SH-SY5Y (cell line): ENCODE measurements around the gene SPEN.

Experiments
- GATA2 ChIP-seq: IDR thresholded peaks from 2 replicates; pipeline ENCODE4 v1.6.1; 2011; ENCODE audit warnings: mild to moderate bottlenecking, low read depth, low read length
- GATA3 ChIP-seq: IDR thresholded peaks from 2 replicates; pipeline ENCODE4 v1.6.1; 2011; ENCODE audit warnings: low read depth, mild to moderate bottlenecking, low read length, moderate library complexity

The SPEN gene

GRCh38 chr1:15899266-15899665 is 51.8 kb downstream of the SPEN start:
- TF ChIP-seq GATA2 (no peak), GATA3 (no peak)

DNA sequence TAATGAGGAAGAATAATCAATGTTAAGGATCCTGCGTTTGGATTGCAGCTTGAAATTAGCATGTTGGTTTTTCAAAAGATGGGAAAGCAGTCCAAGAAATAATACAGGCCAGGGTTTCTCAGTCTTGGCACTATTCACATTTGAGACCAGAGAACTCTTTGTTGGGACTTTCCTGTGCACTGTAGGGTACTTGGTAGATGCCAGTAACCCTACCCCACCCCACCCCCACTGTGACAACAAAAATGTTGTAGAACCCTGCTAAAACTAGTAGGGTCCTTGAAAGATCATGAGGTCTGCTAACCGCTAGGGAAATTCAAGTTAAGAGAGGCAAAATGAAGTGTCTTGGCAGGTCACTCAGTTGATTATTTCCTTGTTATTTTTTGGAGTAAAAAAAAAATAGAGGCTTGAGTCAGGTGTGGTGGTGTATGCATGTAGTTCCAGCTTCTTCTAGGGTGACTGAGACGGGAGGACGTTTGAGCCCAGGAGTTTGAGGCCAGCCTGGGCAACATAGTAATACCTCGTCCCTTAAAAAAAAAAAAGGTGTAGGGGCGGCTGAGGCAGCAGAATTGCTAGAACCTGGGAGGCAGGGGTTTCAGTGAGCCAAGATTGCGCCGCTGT is 53.3 kb downstream of the SPEN start:
- TF ChIP-seq GATA3 (no peak), GATA2 (no peak)

- no peak for TF ChIP-seq GATA3
- no peak for TF ChIP-seq GATA2
Observed at GRCh38 chr1:15902882-15903281, 55.4 kb downstream of the SPEN start.

- TF ChIP-seq GATA3: no peak
- TF ChIP-seq GATA2: no peak
Observed at GRCh38 chr1:15908597-15908996, 61.1 kb downstream of the SPEN start.

- TF ChIP-seq GATA3: no peak
- TF ChIP-seq GATA2: no peak
Observed at GRCh38 chr1:15911141-15911540, 63.6 kb downstream of the SPEN start.

- no peak for TF ChIP-seq GATA3
- no peak for TF ChIP-seq GATA2
Observed at GRCh38 chr1:15911927-15912326, 64.4 kb downstream of the SPEN start.

- TF ChIP-seq GATA3 (no peak), GATA2 (no peak)
Observed at GRCh38 chr1:15915991-15916390, 68.5 kb downstream of the SPEN start.

- no peak for TF ChIP-seq GATA3
- TF ChIP-seq GATA2: no peak
Observed at GRCh38 chr1:15916417-15916816, 68.9 kb downstream of the SPEN start.

- TF ChIP-seq GATA3 (no peak), GATA2 (no peak)
Observed at GRCh38 chr1:15916916-15917315, 69.4 kb downstream of the SPEN start.

DNA sequence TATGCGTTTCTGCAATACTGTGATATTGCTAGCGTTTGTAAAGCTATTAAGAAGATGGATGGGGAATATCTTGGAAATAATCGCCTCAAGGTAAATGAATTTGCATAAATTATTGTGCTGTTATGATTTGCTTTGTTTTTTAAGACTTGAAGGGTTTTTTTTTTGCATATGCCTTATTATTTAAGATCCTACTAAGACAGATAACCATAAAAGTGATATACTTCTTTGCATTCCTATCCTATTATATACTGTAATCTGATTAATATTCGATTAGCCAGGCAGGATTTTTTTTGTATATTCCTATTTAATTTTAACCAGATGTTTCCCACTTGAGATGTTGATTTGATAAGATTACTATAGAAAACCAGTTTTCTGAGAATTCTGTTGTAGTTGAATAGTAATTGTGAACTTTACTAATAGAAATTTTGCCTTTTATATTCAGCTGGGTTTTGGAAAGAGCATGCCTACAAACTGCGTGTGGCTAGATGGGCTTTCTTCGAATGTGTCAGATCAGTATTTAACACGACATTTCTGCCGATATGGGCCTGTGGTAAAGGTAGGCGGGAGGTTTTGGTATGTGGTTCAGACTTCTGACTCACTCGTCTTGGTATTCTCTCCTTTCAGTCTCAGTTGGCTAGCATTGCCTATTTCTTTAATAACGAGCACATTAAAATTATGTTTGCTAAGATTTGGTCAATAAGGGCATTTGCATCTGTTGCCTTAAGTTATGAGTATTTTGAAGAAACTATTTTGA is 71.6 kb downstream of the SPEN start:
- TF ChIP-seq GATA2 (no peak), GATA3 (no peak)

- TF ChIP-seq GATA2 (no peak), GATA3 (no peak)
Observed at GRCh38 chr1:15923241-15923640, 75.7 kb downstream of the SPEN start.

GRCh38 chr1:15928971-15929965 is 81.8 kb downstream of the SPEN start:
- TF ChIP-seq GATA3 (no peak), GATA2 (no peak)

- TF ChIP-seq GATA3 (no peak), GATA2 (no peak)
Observed at GRCh38 chr1:15931401-15931800, 83.9 kb downstream of the SPEN start.

DNA sequence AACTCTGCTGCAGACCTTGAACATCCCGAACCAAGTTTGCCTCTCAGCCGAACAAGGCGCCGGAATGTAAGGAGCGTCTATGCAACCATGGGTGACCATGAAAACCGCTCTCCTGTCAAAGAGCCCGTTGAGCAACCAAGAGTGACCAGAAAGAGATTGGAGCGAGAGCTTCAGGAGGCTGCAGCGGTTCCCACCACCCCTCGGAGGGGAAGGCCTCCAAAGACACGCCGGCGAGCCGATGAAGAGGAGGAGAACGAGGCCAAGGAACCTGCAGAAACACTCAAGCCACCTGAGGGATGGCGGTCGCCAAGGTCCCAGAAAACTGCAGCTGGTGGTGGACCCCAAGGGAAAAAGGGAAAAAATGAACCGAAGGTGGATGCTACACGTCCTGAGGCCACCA is 84.4 kb downstream of the SPEN start:
- TF ChIP-seq GATA3: no peak
- TF ChIP-seq GATA2: no peak

DNA sequence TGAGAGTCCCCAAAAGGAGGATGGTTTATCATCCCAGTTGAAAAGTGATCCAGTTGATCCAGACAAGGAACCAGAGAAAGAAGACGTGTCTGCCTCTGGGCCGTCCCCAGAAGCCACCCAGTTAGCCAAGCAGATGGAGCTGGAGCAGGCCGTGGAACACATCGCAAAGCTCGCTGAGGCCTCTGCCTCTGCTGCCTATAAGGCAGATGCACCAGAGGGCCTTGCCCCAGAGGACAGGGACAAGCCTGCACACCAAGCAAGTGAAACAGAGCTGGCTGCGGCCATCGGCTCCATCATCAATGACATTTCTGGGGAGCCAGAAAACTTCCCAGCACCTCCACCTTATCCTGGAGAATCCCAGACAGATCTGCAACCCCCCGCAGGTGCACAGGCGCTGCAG is 85.1 kb downstream of the SPEN start:
- TF ChIP-seq GATA2: no peak
- no peak for TF ChIP-seq GATA3
